K562 (cell line): ENCODE measurements around the gene TRIM44. TPM values are rescaled to one million over a fixed set of nuclear protein-coding genes. Genes with fewer than 3 reads are reported as not detected.

Source experiments
- ATAC-seq: fragments of 200-7000 bp; cut with Tn5 transposase; 3 replicates; pipeline ENCODE4 v1.9.1; 2020; ENCODE audit warnings: moderate library complexity
- BruUV-seq: library from RNA; stranded (reverse); fragments of 400-500 nt; replicated peaks from 2 replicates; lab custom pipeline; 2021; lab: Mats Ljungman, UMichigan
- CTCF ChIA-PET: fragments of 300-600 bp; formaldehyde crosslinking; extraction: SDS; loops from one replicate; lab custom pipeline; 2021; ENCODE audit warnings: low intra/inter-chr PET ratio; lab: Yijun Ruan, JAX
- POLR2A ChIA-PET: fragments of 300-600, 350-650 bp; sonication (Branson Sonifier 250); formaldehyde crosslinking; extraction: SDS; loops from one replicate; lab custom pipeline; 2021; ENCODE audit warnings: antibody characterized with exemption, inconsistent platforms; lab: Yijun Ruan, JAX
- DNase-seq, 4 experiments: peaks; one replicate each; pipeline versions ENCODE4 v3.0.0 to v3.0.0-alpha.2; 2011 to 2018; ENCODE audit warnings: low spot score in 3 of 4, mixed read lengths in 3 of 4; ENCODE audit errors: extremely low read depth in 1 of 4
- FAIRE-seq: peaks from 2 replicates; lab custom pipeline; 2011; peaks lifted over from hg19 to GRCh38; lab: Jason Lieb, UNC
- H2AFZ ChIP-seq: 2 replicates; pipeline ENCODE4 v1.6.0; 2011; ENCODE audit warnings: low read depth, low read length, control low read depth, inconsistent platforms
- H3K27ac ChIP-seq: fragments of 200-600 bp; 3 replicates; pipeline ENCODE4 v1.8.0; 2011; ENCODE audit warnings: low read depth, mild to moderate bottlenecking, control low read depth, inconsistent platforms, low read length, moderate library complexity, mixed read lengths; ENCODE audit errors: extremely low read depth
- H3K27me3 ChIP-seq, 2 experiments: fragments of 300-600 bp in 1 of 2; 2 replicates in 1 of 2; 3 replicates in 1 of 2; pipeline versions ENCODE4 v1.6.0 to v1.8.0; 2011; ENCODE audit warnings: inconsistent platforms in 2 of 2, low read length in 2 of 2, mild to moderate bottlenecking in 1 of 2, mixed read lengths in 1 of 2, moderate library complexity in 1 of 2; ENCODE audit not compliant: control insufficient read depth in 2 of 2, insufficient read depth in 2 of 2
- H3K36me3 ChIP-seq: fragments of 300-600 bp; 3 replicates; pipeline ENCODE4 v1.8.0; 2011; ENCODE audit warnings: mild to moderate bottlenecking, low read length, inconsistent platforms; ENCODE audit not compliant: control insufficient read depth, insufficient read depth
- H3K4me1 ChIP-seq, 2 experiments: fragments of 200-600 bp in 1 of 2; replicated peaks in 1 of 2; 2 replicates in 1 of 2; 3 replicates in 1 of 2; pipeline versions ENCODE4 v1.5.1 to v1.8.0; 2011; ENCODE audit warnings: inconsistent platforms in 2 of 2, low read length in 2 of 2, mild to moderate bottlenecking in 1 of 2, mixed read lengths in 1 of 2, moderate library complexity in 1 of 2; ENCODE audit not compliant: control insufficient read depth in 2 of 2, insufficient read depth in 2 of 2
- H3K4me2 ChIP-seq: 2 replicates; pipeline ENCODE4 v1.6.1; 2011; ENCODE audit warnings: low read length, control low read depth, inconsistent platforms, mixed read lengths; ENCODE audit not compliant: insufficient read depth
- H3K4me3 ChIP-seq: fragments of 200-600 bp; sonication (generic), shearing (Covaris generic); 2 replicates; pipeline ENCODE4 v1.5.1; 2016; ENCODE audit warnings: control low read depth, inconsistent platforms
- H3K79me2 ChIP-seq: fragments of 200-600 bp; 3 replicates; pipeline ENCODE4 v1.8.0; 2011; ENCODE audit warnings: low read length, inconsistent platforms; ENCODE audit not compliant: control insufficient read depth, insufficient read depth
- H3K9ac ChIP-seq, 2 experiments: 2 replicates each; pipeline versions ENCODE4 v1.6.0 to v1.6.1; 2011; ENCODE audit warnings: low read depth in 2 of 2, low read length in 2 of 2, control low read depth in 1 of 2, inconsistent platforms in 1 of 2, mild to moderate bottlenecking in 1 of 2, mixed read lengths in 1 of 2; ENCODE audit not compliant: insufficient read depth in 1 of 2
- H3K9me1 ChIP-seq: one replicate; pipeline ENCODE4 v1.6.0; 2011; ENCODE audit warnings: inconsistent platforms, mild to moderate bottlenecking, low read length, moderate library complexity; ENCODE audit not compliant: control insufficient read depth, insufficient read depth
- H3K9me3 ChIP-seq: replicated peaks from 2 replicates; pipeline ENCODE4 v1.5.1; 2011; ENCODE audit warnings: low read depth, low read length, inconsistent platforms; ENCODE audit not compliant: control insufficient read depth, insufficient read depth
- H4K20me1 ChIP-seq: replicated peaks from 2 replicates; pipeline ENCODE4 v1.6.1; 2011; ENCODE audit warnings: low read length, inconsistent platforms, mixed read lengths; ENCODE audit not compliant: control insufficient read depth, insufficient read depth
- FOXA3 ChIP-seq, 2 experiments: fragments of 450-650 bp in 1 of 2; sonication (generic) in 1 of 2; formaldehyde crosslinking; IDR thresholded peaks in 1 of 2; conservative IDR thresholded peaks in 1 of 2; 2 replicates each; pipeline versions ENCODE4 v1.4.0 to v1.8.0; 2020 to 2022; ENCODE audit warnings: mild to moderate bottlenecking in 2 of 2, missing genetic modification reagents in 1 of 2
- KDM4B ChIP-seq, 2 experiments: fragments of 450-650 bp in 1 of 2; sonication (generic) in 1 of 2; IDR thresholded peaks; 2 replicates each; pipeline ENCODE4 v1.6.1; 2016 to 2017; ENCODE audit warnings: borderline replicate concordance in 2 of 2, antibody characterized with exemption in 1 of 2, low read depth in 1 of 2, mild to moderate bottlenecking in 1 of 2
- KDM5B ChIP-seq: fragments of 200-600 bp; sonication (generic); IDR thresholded peaks from 2 replicates; pipeline ENCODE4 v1.6.1; 2012; ENCODE audit warnings: low read depth, mild to moderate bottlenecking, moderate library complexity, low read length, control low read depth, inconsistent platforms; ENCODE audit not compliant: insufficient replicate concordance
- ZNF57 ChIP-seq: fragments of 450-650 bp; formaldehyde crosslinking; IDR thresholded peaks from 2 replicates; pipeline ENCODE4 v1.4.0; 2020; ENCODE audit warnings: mild to moderate bottlenecking, moderate library complexity
- WGBS: fragments of 100-300 bp; shearing (Covaris generic); methylation state at CpG from one replicate; pipeline ENCODE4 v1.1.6; 2016; ENCODE audit warnings: low coverage, mixed read lengths; ENCODE audit not compliant: insufficient coverage; ENCODE audit errors: missing lambda C conversion rate; 5-methylcytosine and 5-hydroxymethylcytosine counted together
- in situ Hi-C: fragments of 300-500 bp; cut with MboI; formaldehyde crosslinking; loops from 4 replicates; pipeline ENCODE4 v1.15.0; 2018; ENCODE audit warnings: inconsistent platforms, mixed read lengths
- intact Hi-C: fragments of 100-400 bp; cut with micrococcal nuclease; formaldehyde crosslinking; loops from 2 replicates; pipeline ENCODE4 v1.14.2; 2022
- polyA plus RNA-seq, 8 experiments: library from polyadenylated mRNA; depleted of rRNA in 4 of 8; stranded (reverse) in 5 of 8; unstranded in 3 of 8; fragments of >200 nt; fragmentation: Nextera tagmentation in 2 of 8; fragmentation: Illumina TruSeq in 1 of 8; extraction: Ambion mirVana in 2 of 8; extraction: Trizol in 1 of 8; gene quantifications; 2 replicates each; pipeline versions ENCODE4 v1.2.1 to v1.2.3, GENCODE V29; 2011 to 2014; ENCODE audit warnings: inconsistent platforms in 1 of 8, missing spikeins in 1 of 8
- total RNA-seq, 7 experiments: library from RNA; depleted of rRNA in 6 of 7; stranded (reverse); fragments of >200 nt in 6 of 7; fragmentation: Illumina TruSeq in 2 of 7; extraction: Trizol in 2 of 7; gene quantifications; 2 replicates each; pipeline versions ENCODE4 v1.2.1 to v1.2.3, GENCODE V29; 2011 to 2021; ENCODE audit warnings: low replicate concordance in 1 of 7

The TRIM44 gene
- total and polyA plus RNA-seq, 9 of the 15 experiments (the other 6 are each of a cell fraction or from before 2014, with no cell fraction given), result 8.3 to 105 (median 37.2) TPM

DNA sequence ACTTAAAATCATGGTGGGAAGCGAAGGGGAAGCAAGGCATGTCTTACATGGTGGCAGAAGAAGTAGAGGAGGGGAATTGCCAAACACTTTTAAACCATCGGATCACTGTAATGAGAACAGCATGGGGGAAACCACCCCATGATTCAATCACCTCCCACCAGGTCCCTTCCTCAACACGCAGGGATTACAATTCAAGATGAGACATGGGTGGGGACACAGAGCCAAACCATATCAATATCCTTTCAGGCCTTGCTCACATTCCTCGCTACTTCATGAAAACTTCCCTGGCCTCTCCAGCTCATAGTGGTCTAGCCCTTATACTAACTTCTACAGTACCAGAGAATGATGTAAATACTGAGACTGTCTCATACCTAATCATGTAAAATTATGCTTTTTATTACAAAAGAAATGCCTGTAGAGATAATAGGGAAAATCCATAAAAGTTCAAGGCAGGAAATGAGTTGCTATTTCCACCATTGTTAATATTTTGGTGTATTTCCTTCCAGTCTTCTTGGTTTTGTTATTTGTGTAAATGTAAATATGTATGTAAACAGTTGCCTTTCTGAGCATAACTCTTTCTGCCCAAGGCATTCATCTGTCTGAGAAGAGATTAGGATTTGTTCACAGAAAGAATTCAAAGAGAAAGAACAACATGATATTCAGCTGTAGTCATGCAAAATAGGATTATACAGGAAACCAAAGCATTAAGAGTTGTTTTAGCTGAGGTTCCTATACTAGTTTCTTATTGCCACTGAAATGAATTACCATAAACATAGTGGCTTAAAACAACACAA is 177.0 kb downstream of the TRIM44 start:
- no peaks in the 10 kb centered on the region for H4K20me1 ChIP-seq
- no peaks in the 10 kb centered on the region for H3K9me3 ChIP-seq
- H3K27ac ChIP-seq, result no peak overlapping the region
- peaks cover 0 to 15% of the 10 kb centered on the region in 2 experiments; a peak in 3 of 5 replicates for H3K27me3 ChIP-seq
- no peaks in the 10 kb centered on the region for H3K9me1 ChIP-seq
- ATAC-seq (no peak), DNase-seq (no peak), FAIRE-seq (no peak)
- no peak overlapping the region for H3K4me3 ChIP-seq
- TF ChIP-seq KDM5B, result no peak
- no peak for TF ChIP-seq ZNF57 (CRISPR knock-in tag)
- TF ChIP-seq FOXA3 (CRISPR knock-in tag; conservative IDR thresholded peaks at IDR 0.05 in 1 of 2, IDR thresholded peaks at IDR 0.05 in 1 of 2), result no peak
- no peaks in the 10 kb centered on the region for H3K4me1 ChIP-seq
- intact Hi-C loops, result no loop called here
- H3K9ac ChIP-seq, result no peak overlapping the region
- H3K36me3 ChIP-seq, result no peaks in the 10 kb centered on the region
- no peak overlapping the region for H2AFZ ChIP-seq
- WGBS, result 2% methylated on average over 3 of the region's 4 CpGs
- H3K79me2 ChIP-seq, result no peaks in the 10 kb centered on the region
- H3K4me2 ChIP-seq, result no peak overlapping the region
- ChIA-PET CTCF (no interaction called here), POLR2A (interaction anchor here (0.6 kb wide), 1 partner anchor 98 kb away, joined by 3 read pairs; no protein-coding TSS in a partner anchor)
- BruUV-seq, result no TSS peak
- in situ Hi-C loops, result loop anchor here (10.0 kb wide), 1 partner anchor 425 kb away; no protein-coding TSS in a partner anchor

DNA sequence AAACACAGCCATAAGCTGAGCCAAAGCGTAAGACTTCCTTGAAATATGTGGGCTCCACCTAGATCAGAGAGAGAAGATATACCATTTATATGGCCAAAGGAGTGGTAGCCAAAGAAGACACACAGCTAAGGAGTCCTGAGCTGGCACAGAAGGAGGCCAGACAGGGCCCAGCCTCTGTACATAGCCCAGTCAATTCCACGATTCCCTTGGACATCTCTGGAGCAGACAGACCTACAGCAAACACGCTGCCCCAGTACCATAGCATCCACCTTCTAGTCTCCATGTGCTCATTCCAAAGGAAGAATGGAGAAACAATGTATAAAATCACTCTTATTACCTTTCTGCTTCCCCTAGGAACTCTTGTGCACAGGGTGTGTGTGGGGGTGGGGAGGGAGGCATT is 179.2 kb downstream of the TRIM44 start:
- intact Hi-C loops (no loop called here), in situ Hi-C loops (no loop called here)
- no peaks in the 10 kb centered on the region for H3K36me3 ChIP-seq
- ChIA-PET CTCF (interaction anchor here (0.6 kb wide), 1 partner anchor 176 kb away, joined by 4 read pairs; no protein-coding TSS in a partner anchor), POLR2A (interaction anchor here (1.3 to 2.0 kb wide), 2 partner anchors 10 to 20 kb away, joined by 5 to 7 read pairs; no protein-coding TSS in a partner anchor)
- no peak overlapping the region for H3K4me3 ChIP-seq
- no peaks in the 10 kb centered on the region for H3K9me1 ChIP-seq
- WGBS, result 0% methylated on average over 3 of the region's 3 CpGs
- ATAC-seq (no peak), FAIRE-seq (no peak), DNase-seq (no peak)
- H3K27ac ChIP-seq, result no peak overlapping the region
- H3K27me3 ChIP-seq, result peaks cover 6 to 11% of the 10 kb centered on the region in 2 experiments; a peak in 3 of 5 replicates
- H3K79me2 ChIP-seq, result no peaks in the 10 kb centered on the region
- no peak overlapping the region for H3K9ac ChIP-seq
- H2AFZ ChIP-seq, result no peak overlapping the region
- no peak for TF ChIP-seq KDM4B (IDR thresholded peaks at IDR 0.05; ENCODE audit: borderline replicate concordance in 2 of 2, low read depth in 1 of 2)
- no peaks in the 10 kb centered on the region for H4K20me1 ChIP-seq
- no peaks in the 10 kb centered on the region for H3K9me3 ChIP-seq
- no peak overlapping the region for H3K4me2 ChIP-seq
- BruUV-seq, result no TSS peak
- H3K4me1 ChIP-seq, result no peaks in the 10 kb centered on the region
